GM18873 (cell line): ENCODE data around the gene KIF22.
"Not testable (repeated sequence)": the region's sequence is repeated elsewhere in the genome, so short reads cannot be mapped to it uniquely, and the experiment has no call there.

Experiments
- ATAC-seq: cut with Tn5 transposase; IDR thresholded peaks from one replicate; pipeline ENCODE4 v1.9.1; 2021; ENCODE audit warnings: mild to moderate bottlenecking, moderate library complexity, moderate number of reproducible peaks; ENCODE audit not compliant: unreplicated experiment, low FRiP score

Gene KIF22

DNA sequence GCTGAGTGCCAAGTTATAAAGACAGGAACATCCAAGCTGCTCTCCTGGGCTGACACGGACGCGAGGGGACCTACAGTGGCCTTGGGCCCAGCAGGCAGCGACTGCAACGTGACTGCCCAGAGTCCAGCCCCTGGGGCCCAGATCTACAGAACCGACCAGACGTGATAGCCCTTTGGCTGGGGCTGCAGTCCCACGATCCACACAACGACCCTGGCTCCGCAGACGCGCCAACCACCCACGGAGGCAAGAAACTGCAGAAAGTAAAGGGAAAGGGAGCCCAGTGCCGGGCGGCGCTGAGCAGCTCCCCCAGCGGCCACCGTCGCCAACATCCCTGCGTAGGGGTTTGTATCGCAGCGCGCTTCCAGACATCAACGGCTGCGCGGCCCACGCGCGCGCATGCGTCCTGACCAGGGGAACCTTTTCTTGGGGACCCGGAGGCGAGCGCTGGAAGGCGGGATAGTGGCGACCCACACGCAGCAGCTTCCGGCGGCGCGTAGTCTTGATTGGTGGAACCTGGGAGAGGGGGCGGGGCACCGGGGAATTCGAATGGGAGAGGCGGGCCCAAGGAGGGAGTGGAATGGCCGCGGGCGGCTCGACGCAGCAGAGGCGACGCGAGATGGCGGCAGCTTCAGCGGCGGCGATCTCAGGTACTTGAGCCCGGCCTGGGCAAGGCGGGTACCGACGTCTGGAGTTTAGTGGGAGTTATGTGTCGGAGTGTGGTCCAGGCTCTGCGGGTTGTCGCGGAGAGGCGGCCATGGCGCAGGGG, at the start of gene KIF22:
Gene KIF22 (plus strand): TSS at position 569 of the 766 bp plus-strand sequence. CDS start 9 bp downstream, at position 578.
- peak; percentile 88 for ATAC-seq

- no peak for ATAC-seq
Observed at GRCh38 chr16:29742683-29743275, 47.8 kb upstream of the KIF22 start.

DNA sequence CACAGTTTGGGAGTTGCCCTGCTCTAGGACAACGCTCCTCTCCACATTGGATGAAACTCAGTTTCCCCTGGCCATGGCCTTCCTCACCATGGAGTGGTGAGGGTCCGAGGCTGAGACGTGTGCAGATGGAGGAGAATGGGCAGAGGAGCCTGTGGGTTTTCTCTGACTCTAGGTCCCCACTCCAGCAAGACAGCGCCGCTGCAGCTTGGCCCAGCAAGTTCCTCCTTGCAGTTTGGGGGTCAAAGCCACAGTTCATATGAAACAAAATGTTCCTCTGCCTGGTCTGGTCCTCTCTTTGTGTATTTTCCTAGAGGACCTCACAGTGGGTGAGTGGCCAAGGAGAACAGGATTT, 47.1 kb upstream of the KIF22 start:
- no peak for ATAC-seq

DNA sequence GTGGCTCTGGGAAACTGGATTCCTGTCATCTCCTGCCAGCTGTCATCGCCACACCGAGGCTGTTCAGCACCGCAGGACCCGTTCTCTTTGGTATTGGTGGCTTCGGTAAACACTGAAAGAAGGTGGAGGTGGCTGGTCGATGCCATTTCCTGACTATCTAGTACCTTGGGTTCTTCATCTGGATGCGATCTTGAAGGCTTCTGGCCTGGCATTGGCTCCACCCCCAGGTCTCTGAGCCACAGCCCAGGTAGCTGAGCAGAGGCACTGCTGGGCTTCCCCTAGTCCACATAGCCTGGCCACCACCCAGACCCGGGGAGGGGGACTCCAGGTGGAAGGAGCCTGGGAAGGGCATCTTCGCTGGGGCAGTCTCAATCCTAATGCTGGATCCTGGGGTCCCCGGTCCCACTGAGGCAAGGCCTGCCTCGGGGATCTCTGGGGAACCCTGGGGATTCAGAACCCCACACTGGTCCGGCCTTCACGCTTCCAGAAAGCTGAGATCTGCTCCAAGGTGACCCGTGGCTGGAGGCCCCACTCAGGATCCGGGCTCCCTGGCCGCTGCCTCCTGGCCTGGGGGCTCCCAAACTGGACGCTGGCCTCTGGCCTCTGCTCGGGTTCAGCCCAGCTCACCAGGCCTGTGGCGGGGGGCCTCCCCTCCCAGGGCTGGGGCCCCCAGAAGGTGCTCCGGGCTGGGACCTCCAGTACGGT, 46.6 kb upstream of the KIF22 start:
- ATAC-seq: no peak

DNA sequence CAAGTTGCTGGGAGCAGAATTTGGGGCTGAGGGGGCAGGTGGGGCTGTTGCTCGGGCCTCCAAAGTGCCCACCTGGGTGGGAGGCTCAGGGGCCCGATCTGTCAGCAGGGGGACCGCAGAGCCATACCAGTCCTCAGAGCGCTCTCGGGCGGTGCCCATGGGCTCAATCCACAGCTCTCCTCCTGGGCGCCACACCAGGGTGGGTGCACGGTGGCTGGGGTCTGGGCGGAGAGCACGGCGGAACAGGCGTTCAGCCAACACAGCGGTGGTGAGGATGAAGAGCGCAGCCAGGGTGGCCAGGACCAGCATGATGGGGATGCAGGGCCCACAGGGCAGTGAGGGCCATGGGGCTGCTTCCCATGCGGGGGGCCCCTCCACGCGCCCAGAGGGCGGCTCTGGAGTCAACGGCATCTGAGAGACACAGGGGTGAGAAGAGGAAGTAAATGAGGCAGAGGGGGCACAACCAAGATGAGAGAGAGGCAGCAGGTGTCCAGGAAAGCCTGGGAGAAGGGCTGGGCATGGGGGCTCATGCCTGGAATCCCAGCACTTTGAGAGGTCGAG, 45.9 kb upstream of the KIF22 start:
- no peak for ATAC-seq

- peak; percentile 34 for ATAC-seq
Observed at GRCh38 chr16:29745121-29745852, 45.3 kb upstream of the KIF22 start.

DNA sequence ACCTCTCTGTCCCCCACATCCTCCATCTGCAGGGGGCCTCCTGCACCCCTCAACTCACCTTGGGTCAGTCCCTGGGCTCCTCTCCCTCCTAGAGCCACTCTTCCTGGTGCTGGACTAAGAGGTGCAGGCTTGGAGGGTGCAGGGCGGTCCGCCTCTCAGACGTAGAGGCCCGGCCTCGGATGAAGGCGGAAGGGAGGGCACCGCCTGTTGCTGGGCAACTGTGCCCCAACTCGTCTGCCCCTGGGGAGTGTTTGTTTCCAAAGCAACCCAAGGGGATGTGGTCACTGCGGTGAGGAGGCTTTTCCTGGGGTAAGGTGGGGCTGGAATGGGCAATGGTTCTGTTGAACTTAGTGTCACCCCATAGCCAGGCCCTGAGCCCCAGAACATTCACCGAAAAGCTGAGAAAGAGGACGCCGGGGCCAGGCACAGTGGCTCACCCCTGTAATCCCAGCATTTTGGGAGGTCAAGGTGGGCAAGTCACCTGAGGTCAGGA, 44.7 kb upstream of the KIF22 start, which contains the start of gene C16orf54:
Gene C16orf54 (minus strand): TSS at position 138 of the 493 bp plus-strand sequence. CDS start 1,039 bp downstream, outside the sequence.
- ATAC-seq: peak; percentile 56

- ATAC-seq: not testable (repeated sequence)
Observed at GRCh38 chr16:29746518-29746917, 44.0 kb upstream of the KIF22 start.

- no peak for ATAC-seq
Observed at GRCh38 chr16:29747947-29748759, 42.4 kb upstream of the KIF22 start.

DNA sequence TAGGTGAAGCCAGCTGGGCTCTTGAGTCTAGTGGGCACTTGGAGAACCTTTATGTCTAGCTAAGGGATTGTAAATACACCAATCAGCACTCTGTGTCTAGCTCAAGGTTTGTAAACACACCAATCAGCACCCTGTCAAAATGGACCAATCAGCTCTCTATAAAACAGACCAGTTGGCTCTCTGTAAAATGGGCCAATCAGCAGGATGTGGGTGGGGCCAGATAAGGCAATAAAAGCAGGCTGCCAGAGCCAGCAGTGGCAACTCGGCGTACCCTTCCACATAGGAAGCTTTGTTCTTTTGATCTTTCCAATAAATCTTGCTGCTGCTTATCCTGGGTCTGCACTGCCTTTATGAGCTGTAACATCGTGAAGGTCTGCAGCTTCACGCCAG, 41.8 kb upstream of the KIF22 start:
- ATAC-seq: not testable (repeated sequence)

- ATAC-seq: no peak
Observed at GRCh38 chr16:29753516-29753915, 37.0 kb upstream of the KIF22 start.

DNA sequence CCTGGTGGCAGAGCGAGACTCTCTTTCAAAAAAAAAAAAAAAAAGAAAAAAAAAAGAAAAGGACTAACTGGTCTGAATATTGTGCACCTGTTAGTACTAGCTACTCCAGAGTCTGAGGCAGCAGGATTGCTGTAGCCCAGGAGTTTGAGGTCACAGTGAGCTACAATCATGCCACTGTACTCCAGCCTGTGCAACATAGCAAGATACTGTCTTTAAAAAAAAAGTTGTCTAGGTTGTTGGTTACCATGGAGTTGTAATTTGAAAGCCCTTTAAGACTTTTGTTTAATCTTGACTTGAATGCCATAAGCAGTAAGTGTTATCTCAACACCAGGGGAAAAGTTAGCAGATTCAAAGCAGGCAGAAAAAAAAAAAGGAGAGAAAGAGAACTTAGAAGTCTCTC, 33.9 kb upstream of the KIF22 start:
- ATAC-seq: no peak

DNA sequence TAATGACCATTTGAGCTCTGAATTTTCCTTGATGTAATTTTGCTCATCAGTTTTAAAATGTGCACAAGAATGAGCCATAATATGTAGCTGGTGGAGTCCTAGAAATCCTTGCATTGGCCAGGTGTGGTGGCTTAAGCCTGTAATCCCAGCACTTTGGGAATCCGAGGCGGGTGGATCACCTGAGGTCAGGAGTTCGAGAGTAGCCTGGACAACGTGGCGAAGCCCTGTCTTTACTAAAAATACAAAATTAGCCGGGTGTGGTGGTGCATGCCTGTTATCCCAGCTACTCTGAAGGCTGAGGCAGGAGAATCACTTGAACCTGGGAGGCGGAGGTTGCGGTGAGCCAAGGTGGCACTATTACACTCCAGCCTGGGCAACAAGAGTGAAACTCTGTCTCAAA, 33.5 kb upstream of the KIF22 start:
- ATAC-seq: not testable (repeated sequence)

GRCh38 chr16:29757950-29758466, 32.5 kb upstream of the KIF22 start:
- no peak for ATAC-seq

- ATAC-seq: no peak
Observed at GRCh38 chr16:29760567-29761279, 29.8 kb upstream of the KIF22 start.

GRCh38 chr16:29761280-29761651, 29.3 kb upstream of the KIF22 start:
- not testable (repeated sequence) for ATAC-seq

GRCh38 chr16:29761882-29762281, 28.7 kb upstream of the KIF22 start:
- ATAC-seq: no peak

DNA sequence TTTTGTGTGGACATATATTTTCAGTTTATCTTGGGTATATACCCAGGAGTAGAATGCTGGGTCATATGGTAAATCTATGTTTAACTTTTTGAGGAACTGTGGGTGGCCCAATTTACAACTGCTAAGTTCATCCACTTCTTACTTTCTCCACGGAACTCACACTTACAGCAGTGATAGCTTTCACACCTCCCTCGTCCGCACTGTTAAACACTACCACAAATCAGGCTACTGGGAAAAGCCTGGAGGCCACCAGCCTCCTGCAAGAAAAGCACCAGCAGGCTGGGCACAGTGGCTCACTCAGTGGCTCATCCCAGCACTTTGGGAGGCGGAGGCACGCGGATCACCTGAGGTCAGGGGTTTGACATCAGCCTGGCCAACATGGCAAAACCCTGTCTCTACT, 27.2 kb upstream of the KIF22 start:
- no peak for ATAC-seq
